Activated CD8-positive, alpha-beta T cell treated with anti-CD3 and anti-CD28 coated beads for 36 hours (primary cell): ENCODE measurements around the gene SRSF4. TPM values are rescaled to one million over a fixed set of nuclear protein-coding genes. Genes with fewer than 3 reads are reported as not detected.
A peak's percentile ranks its signal among the peaks of the same experiment; 100 is the strongest.
"Not testable (repeated sequence)": the region's sequence is repeated elsewhere in the genome, so short reads cannot be mapped to it uniquely, and the experiment has no call there.

Experiments used
- ATAC-seq: fragments of 200-7000 bp; cut with Tn5 transposase; one replicate; pipeline ENCODE4 v1.10.0; 2021; ENCODE audit warnings: mild to moderate bottlenecking, moderate library complexity
- CTCF ChIA-PET: fragments of 350-600 bp; sonication (Branson Sonifier 250); formaldehyde crosslinking; loops from one replicate; lab custom pipeline; 2021; ENCODE audit warnings: antibody characterized with exemption; lab: Charles Lee
- POLR2A ChIA-PET: fragments of 350-600 bp; sonication (Branson Sonifier 250); formaldehyde crosslinking; loops from one replicate; lab custom pipeline; 2021; ENCODE audit warnings: antibody characterized with exemption; lab: Charles Lee
- DNase-seq: peaks from one replicate; pipeline ENCODE4 v3.0.0-alpha.2; 2020
- H3K27ac Mint-ChIP-seq: one replicate; pipeline ENCODE4 v1.8.0; 2021; ENCODE audit warnings: mild to moderate bottlenecking, mixed read lengths
- H3K27me3 Mint-ChIP-seq: one replicate; pipeline ENCODE4 v1.8.0; 2021; ENCODE audit warnings: mixed read lengths
- H3K36me3 Mint-ChIP-seq: one replicate; pipeline ENCODE4 v1.8.0; 2021; ENCODE audit warnings: low read depth, mixed read lengths
- H3K4me1 Mint-ChIP-seq: one replicate; pipeline ENCODE4 v1.8.0; 2021; ENCODE audit warnings: low read depth, mixed read lengths
- H3K4me3 Mint-ChIP-seq: one replicate; pipeline ENCODE4 v1.8.0; 2021; ENCODE audit warnings: mild to moderate bottlenecking, moderate library complexity, mixed read lengths
- H3K9me3 Mint-ChIP-seq: one replicate; pipeline ENCODE4 v1.8.0; 2021; ENCODE audit warnings: mixed read lengths
- intact Hi-C: fragments of 100-400 bp; cut with micrococcal nuclease; formaldehyde crosslinking; loops from one replicate; pipeline ENCODE4 v1.10.0; 2022
- total RNA-seq, 2 experiments: library from RNA; stranded (reverse); gene quantifications; one replicate each; pipeline ENCODE4 v1.2.3, GENCODE V29; 2021
- TF ChIP-seq, protein P1 (sequence below): fragments of 200-600 bp; IDR thresholded peaks from one replicate; pipeline ENCODE4 v1.8.0; 2022; ENCODE audit warnings: antibody characterized with exemption, mild to moderate bottlenecking

SRSF4 gene
- total RNA-seq, 2 experiments from 2014 or later: 121 to 123 TPM

GRCh38 chr1:29133861-29134694, 47.6 kb downstream of the SRSF4 start:
- CTCF ChIA-PET: interaction anchor here (1.1 kb wide), 1 partner anchor 12 kb away, joined by 3 read pairs; no protein-coding TSS in a partner anchor
- Mint-ChIP-seq H3K4me3 (no peak overlapping the region), H3K27ac (no peak overlapping the region), H3K4me1 (no peaks in the 10 kb centered on the region), H3K36me3 (no peaks in the 10 kb centered on the region), H3K27me3 (peaks cover 2% of the 10 kb centered on the region), H3K9me3 (no peaks in the 10 kb centered on the region)
- intact Hi-C loops: no loop called here
- ATAC-seq (no peak), DNase-seq (no peak)
- POLR2A ChIA-PET: interaction anchor here (1.3 kb wide), 1 partner anchor 48 kb away, joined by 3 read pairs; the partner anchor contains the start of gene SRSF4
- TF ChIP-seq, protein P1, sequence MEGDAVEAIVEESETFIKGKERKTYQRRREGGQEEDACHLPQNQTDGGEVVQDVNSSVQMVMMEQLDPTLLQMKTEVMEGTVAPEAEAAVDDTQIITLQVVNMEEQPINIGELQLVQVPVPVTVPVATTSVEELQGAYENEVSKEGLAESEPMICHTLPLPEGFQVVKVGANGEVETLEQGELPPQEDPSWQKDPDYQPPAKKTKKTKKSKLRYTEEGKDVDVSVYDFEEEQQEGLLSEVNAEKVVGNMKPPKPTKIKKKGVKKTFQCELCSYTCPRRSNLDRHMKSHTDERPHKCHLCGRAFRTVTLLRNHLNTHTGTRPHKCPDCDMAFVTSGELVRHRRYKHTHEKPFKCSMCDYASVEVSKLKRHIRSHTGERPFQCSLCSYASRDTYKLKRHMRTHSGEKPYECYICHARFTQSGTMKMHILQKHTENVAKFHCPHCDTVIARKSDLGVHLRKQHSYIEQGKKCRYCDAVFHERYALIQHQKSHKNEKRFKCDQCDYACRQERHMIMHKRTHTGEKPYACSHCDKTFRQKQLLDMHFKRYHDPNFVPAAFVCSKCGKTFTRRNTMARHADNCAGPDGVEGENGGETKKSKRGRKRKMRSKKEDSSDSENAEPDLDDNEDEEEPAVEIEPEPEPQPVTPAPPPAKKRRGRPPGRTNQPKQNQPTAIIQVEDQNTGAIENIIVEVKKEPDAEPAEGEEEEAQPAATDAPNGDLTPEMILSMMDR: no peak

DNA sequence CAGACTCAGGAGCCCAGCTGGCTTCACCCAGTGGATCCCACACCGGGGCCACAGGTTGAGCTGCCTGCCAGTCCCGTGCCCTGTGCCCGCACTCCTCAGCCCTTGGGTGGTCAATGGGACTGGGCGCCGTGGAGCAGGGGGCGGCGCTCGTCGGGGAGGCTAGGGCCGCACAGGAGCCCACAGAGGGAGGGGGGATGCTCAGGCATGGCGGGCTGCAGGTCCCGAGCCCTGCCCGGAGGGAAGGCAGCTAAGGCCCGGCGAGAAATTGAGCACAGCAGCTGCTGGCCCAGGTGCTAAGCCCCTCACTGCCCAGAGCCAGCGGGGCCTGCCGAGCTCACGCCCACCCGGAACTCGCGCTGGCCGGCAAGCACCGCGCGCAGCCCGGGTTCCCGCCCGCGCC, 50.6 kb downstream of the SRSF4 start:
- intact Hi-C loops, DNase-seq, H3K9me3 Mint-ChIP-seq, CTCF ChIA-PET, ATAC-seq, H3K4me1 Mint-ChIP-seq, H3K4me3 Mint-ChIP-seq, H3K36me3 Mint-ChIP-seq, H3K27me3 Mint-ChIP-seq, POLR2A ChIA-PET, H3K27ac Mint-ChIP-seq: not testable (repeated sequence)

GRCh38 chr1:29129916-29130315, 51.8 kb downstream of the SRSF4 start:
- Mint-ChIP-seq H3K27me3 (peaks cover 15% of the 10 kb centered on the region), H3K9me3 (no peaks in the 10 kb centered on the region), H3K27ac (no peak overlapping the region), H3K4me1 (no peaks in the 10 kb centered on the region), H3K36me3 (no peaks in the 10 kb centered on the region), H3K4me3 (no peak overlapping the region)
- TF ChIP-seq, protein P1: no peak
- DNase-seq: no peak
- ATAC-seq: no peak
- ChIA-PET POLR2A (no interaction called here), CTCF (interaction anchor here (0.6 kb wide), 1 partner anchor 73 kb away, joined by 3 read pairs; no protein-coding TSS in a partner anchor)
- intact Hi-C loops: no loop called here

DNA sequence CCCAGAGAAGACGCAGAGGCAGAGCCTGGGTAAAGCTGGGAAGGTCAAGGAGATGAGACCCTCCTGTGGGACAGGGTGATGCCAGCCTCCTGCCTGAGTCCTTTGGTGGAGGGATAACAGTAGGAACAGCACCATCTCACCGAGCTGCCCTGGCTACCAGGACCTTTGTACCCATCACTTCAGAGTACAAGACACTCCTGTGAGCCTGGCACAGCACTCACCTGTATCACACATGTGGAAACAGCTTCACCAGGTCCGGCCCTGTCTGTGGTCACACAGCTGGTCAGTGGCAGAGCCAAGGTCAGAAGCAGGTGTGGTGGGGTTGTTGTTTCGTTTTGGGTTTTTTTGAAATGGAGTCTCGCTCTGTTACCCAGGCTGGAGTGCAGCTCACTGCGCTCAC, 53.0 kb downstream of the SRSF4 start:
- Mint-ChIP-seq H3K4me1 (no peaks in the 10 kb centered on the region), H3K27ac (no peak overlapping the region), H3K36me3 (no peaks in the 10 kb centered on the region), H3K4me3 (no peak overlapping the region), H3K9me3 (no peaks in the 10 kb centered on the region), H3K27me3 (peaks cover 15% of the 10 kb centered on the region)
- ATAC-seq (no peak), DNase-seq (no peak)
- CTCF ChIA-PET: interaction anchor here (0.8 to 1.1 kb wide), 2 partner anchors 9 to 74 kb away, joined by 3 read pairs; no protein-coding TSS in a partner anchor
- TF ChIP-seq, protein P1: no peak
- intact Hi-C loops: no loop called here
- POLR2A ChIA-PET: no interaction called here

DNA sequence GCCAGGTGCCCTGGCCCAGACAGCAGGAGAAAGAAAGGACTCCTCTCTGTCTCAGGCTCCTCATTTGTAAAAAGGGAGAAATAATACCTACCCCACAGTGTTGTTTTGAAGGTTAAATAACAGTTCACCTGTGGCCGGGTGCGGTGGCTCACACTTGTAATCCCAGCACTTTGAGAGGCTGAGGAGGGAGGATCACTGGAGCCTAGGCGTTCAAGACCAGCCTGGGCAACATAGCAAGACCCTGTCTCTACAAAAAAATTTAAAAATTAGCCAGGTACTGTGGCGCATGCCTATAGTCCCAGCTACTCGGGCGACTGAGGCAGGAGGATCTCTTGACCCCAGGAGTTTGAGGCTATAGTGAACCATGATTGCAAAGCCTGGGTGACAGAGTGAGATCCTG, 55.5 kb downstream of the SRSF4 start:
- H3K9me3 Mint-ChIP-seq: no peaks in the 10 kb centered on the region
- ChIA-PET CTCF (interaction anchor here (0.7 kb wide), 1 partner anchor 22 kb away, joined by 3 read pairs; no protein-coding TSS in a partner anchor), POLR2A (no interaction called here)
- ATAC-seq (no peak), DNase-seq (no peak)
- peaks cover 23% of the 10 kb centered on the region for H3K27me3 Mint-ChIP-seq
- H3K36me3 Mint-ChIP-seq: no peaks in the 10 kb centered on the region
- TF ChIP-seq, protein P1: no peak
- intact Hi-C loops: no loop called here
- no peaks in the 10 kb centered on the region for H3K4me1 Mint-ChIP-seq
- H3K4me3 Mint-ChIP-seq: peak overlapping the region; percentile 70
- no peak overlapping the region for H3K27ac Mint-ChIP-seq
